ENCODE results near the gene ZNF668. TPM values are rescaled to one million over a fixed set of nuclear protein-coding genes. Genes with fewer than 3 reads are reported as not detected.

Gene ZNF668
- total RNA-seq, 4 donors from 2014 or later, result 8.6 to 14.9 (median 10.7) TPM

DNA sequence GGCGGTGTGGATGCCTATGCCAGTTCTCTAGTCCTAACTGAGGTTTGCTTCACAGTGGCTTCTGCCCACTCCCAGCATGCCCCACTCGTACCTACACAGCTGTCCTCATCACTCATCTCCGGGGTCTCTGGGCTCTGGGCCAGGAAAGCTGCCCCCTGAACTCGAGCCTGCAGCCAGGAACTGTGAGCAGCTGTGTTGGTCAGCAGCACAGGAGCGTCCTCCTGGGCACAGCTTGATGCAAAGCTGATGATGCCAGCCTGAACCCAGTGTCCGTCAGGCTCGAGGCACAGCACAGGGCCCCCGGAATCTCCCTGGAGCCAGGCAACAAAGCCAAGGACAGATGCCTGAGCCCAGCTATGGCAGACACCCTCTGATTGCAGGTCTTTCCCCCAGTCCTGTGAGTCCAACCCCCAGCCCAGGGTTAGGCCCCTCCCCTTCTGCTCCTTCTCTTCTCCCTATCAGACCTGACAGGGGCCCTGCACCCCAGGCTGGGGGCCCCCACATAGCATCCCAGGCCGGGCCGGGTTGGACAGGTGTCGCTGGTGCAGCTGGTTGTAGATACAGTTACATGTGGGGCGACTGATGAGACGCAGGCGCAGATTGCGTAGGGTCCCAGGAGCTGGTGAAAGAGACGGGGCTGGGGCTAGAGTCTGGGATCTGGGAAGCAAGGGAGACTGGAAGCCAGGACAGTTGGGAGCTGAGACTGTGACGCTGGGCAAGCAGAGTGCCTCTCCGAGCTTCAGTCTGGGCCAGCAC lies 12.0 kb upstream of the ZNF668 start:
- DNase-seq, result no peak
- no peak overlapping the region for H3K27ac ChIP-seq
- H3K4me3 ChIP-seq, result no peak overlapping the region
- peaks cover 0 to 15% (median 2%) of the 10 kb centered on the region in 3 donors for H3K4me1 ChIP-seq
- TF ChIP-seq POLR2A (IDR thresholded peaks at IDR 0.05), result no peak
- TF ChIP-seq, protein P1, sequence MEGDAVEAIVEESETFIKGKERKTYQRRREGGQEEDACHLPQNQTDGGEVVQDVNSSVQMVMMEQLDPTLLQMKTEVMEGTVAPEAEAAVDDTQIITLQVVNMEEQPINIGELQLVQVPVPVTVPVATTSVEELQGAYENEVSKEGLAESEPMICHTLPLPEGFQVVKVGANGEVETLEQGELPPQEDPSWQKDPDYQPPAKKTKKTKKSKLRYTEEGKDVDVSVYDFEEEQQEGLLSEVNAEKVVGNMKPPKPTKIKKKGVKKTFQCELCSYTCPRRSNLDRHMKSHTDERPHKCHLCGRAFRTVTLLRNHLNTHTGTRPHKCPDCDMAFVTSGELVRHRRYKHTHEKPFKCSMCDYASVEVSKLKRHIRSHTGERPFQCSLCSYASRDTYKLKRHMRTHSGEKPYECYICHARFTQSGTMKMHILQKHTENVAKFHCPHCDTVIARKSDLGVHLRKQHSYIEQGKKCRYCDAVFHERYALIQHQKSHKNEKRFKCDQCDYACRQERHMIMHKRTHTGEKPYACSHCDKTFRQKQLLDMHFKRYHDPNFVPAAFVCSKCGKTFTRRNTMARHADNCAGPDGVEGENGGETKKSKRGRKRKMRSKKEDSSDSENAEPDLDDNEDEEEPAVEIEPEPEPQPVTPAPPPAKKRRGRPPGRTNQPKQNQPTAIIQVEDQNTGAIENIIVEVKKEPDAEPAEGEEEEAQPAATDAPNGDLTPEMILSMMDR (IDR thresholded peaks at IDR 0.05), result no peak
- intact Hi-C loops (cut with DNase I), result no loop called here
- peaks cover 7 to 96% (median 21%) of the 10 kb centered on the region in 3 donors for H3K36me3 ChIP-seq
- 91 to 94% methylated on average over 8 to 9 of the region's 18 CpGs for WGBS, 2 donors
- H3K9me3 ChIP-seq, result no peaks in the 10 kb centered on the region
- no peaks in the 10 kb centered on the region for H3K27me3 ChIP-seq

DNA sequence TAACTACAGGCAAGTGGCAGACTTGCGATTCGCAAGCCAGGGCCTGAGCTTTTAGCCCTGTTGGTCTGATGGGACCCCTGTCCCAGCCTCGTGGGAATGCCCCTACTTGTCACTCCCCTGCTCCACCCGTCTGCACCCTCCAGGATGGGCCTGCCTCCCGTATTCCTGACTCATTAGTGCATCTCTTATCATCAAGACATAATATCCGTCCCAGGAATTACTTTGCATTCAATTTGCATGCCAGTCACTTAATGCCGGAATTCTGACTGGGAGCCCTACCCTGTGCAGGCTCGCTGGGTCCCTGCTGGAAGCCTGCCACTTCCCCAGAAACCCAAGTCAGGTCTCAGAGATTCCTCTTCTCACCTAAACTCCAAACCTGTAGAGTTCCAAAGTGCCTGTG lies 11.4 kb upstream of the ZNF668 start:
- DNase-seq, result no peak
- TF ChIP-seq, protein P1 (IDR thresholded peaks at IDR 0.05), result no peak
- no peak for TF ChIP-seq POLR2A (IDR thresholded peaks at IDR 0.05)
- H3K4me3 ChIP-seq, result no peak overlapping the region
- H3K4me1 ChIP-seq, result peaks cover 0 to 16% (median 2%) of the 10 kb centered on the region in 3 donors
- H3K27ac ChIP-seq, result no peak overlapping the region
- H3K36me3 ChIP-seq, result peaks cover 5 to 96% (median 21%) of the 10 kb centered on the region in 3 donors
- WGBS, 2 donors, result 38 to 66% methylated on average over 8 of the region's 8 CpGs
- H3K9me3 ChIP-seq, result no peaks in the 10 kb centered on the region
- intact Hi-C loops (cut with DNase I), result no loop called here
- H3K27me3 ChIP-seq, result no peaks in the 10 kb centered on the region

DNA sequence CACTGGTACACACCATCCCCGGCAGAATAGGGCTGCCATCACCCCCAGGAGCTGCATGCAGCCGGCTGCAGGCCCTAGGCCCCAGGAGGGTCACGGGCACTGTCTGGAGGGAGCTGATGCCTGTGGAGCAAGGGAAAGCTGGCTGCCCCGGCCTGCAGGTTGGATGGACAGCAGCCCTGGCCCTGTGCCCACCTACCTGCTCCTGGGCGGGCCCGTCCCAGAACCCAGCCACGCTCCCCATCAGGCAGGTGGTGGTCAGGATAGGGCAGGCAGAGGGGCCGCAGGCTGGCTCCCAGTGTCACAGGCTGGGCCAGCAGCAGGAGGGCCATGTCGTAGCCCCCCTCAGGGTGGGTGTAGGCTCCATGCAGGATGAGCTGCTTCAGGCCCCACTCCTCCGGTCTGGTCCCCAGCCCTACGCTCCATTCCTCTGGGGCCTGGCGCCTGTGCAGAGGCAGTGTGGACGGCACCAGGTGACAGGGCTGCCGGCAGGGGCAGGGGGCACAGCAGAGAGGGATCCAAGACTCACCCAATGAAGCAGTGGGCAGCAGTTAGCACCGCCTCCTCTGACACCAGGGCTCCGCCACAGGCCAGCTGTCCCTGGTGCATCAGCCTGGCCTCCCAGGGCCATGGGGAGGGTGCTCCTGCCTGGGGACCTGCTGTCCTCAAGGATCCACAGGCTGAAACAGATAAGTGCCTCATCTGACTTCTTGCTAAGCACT lies 10.7 kb upstream of the ZNF668 start:
- H3K27me3 ChIP-seq, result no peaks in the 10 kb centered on the region
- H3K9me3 ChIP-seq, result no peaks in the 10 kb centered on the region
- intact Hi-C loops (cut with DNase I), result no loop called here
- no peak overlapping the region for H3K4me3 ChIP-seq
- no peak overlapping the region for H3K27ac ChIP-seq
- TF ChIP-seq POLR2A (IDR thresholded peaks at IDR 0.05), result no peak
- TF ChIP-seq, protein P1 (IDR thresholded peaks at IDR 0.05), result no peak
- H3K36me3 ChIP-seq, result peaks cover 8 to 97% (median 25%) of the 10 kb centered on the region in 3 donors
- 100% methylated on average over 2 of the region's 16 CpGs; no CpG with 5 or more reads in 1 of the 2 donors for WGBS, 2 donors
- peaks cover 0 to 16% (median 2%) of the 10 kb centered on the region in 3 donors for H3K4me1 ChIP-seq
- no peak for DNase-seq

DNA sequence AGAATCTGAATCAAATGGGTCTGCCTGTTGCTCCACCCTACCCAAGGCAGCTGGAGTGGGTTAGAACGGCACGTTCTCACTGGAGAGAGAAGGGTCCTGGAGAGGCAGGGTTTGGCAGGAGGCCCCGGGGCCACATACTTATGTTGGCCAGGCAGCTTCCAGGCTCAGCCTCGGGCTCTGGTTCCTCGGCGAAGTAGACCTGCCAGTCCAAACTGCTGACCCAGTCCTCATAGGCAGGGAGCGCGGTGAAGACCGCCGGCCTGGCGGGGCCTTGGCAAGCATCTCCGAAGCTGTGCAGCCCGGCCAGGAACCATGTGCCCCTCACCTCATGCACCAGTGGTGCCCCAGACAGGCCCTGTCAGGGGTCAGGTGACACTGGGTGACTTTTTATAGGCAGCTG lies 9.9 kb upstream of the ZNF668 start:
- Histone ChIP-seq H3K9me3 (no peaks in the 10 kb centered on the region), H3K4me3 (no peak overlapping the region), H3K27ac (no peak overlapping the region), H3K36me3 (peaks cover 9 to 97% (median 32%) of the 10 kb centered on the region in 3 donors), H3K27me3 (no peaks in the 10 kb centered on the region), H3K4me1 (peaks cover 0 to 16% (median 2%) of the 10 kb centered on the region in 3 donors)
- intact Hi-C loops (cut with DNase I), result no loop called here
- TF ChIP-seq POLR2A (IDR thresholded peaks at IDR 0.05), result no peak
- TF ChIP-seq, protein P1 (IDR thresholded peaks at IDR 0.05), result no peak
- no peak for DNase-seq
- WGBS, 2 donors, result 81 to 94% methylated on average over 5 to 11 of the region's 13 CpGs

DNA sequence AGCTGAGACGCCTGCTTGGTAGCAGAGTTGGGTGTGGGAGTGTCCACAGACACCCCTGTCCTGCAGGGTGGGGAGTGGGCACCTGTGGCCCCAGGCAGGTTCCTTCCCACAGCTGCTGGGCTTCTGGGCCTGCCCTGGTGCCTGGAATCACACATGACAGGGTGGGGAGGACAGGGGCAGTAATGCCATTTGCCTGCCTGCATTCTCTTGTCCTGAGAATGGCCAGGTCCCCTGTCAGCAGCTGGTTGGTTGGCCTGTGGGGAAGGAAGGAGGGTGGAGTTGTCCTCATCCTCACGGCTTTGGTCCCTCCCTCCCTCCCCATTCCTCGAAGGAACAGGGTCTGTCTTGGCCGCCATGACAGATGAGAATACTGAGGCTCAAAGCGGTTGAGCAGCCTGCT lies 9.5 kb upstream of the ZNF668 start:
- no peaks in the 10 kb centered on the region for H3K9me3 ChIP-seq
- no peak overlapping the region for H3K27ac ChIP-seq
- TF ChIP-seq POLR2A (IDR thresholded peaks at IDR 0.05), result no peak
- TF ChIP-seq, protein P1 (IDR thresholded peaks at IDR 0.05), result no peak
- no peak for DNase-seq
- H3K27me3 ChIP-seq, result no peaks in the 10 kb centered on the region
- 40 to 82% methylated on average over 2 of the region's 5 CpGs for WGBS, 2 donors
- no peak overlapping the region for H3K4me3 ChIP-seq
- peaks cover 14 to 97% (median 37%) of the 10 kb centered on the region in 3 donors for H3K36me3 ChIP-seq
- H3K4me1 ChIP-seq, result peaks cover 0 to 16% (median 2%) of the 10 kb centered on the region in 3 donors
- intact Hi-C loops (cut with DNase I), result no loop called here
